Activated naive CD8-positive, alpha-beta T cell treated with anti-CD3 and anti-CD28 coated beads, Interleukin-2, amount 10 ng/mL, durations not matched to agents 7 days and 5 days (primary cell): ENCODE measurements around the gene TEAD2. TPM values are rescaled to one million over a fixed set of nuclear protein-coding genes. Genes with fewer than 3 reads are reported as not detected.

Experiments
- ATAC-seq: fragments of 150-1000 bp; cut with Tn5 transposase; one replicate; pipeline ENCODE4 v1.10.0; 2021; ENCODE audit warnings: low read depth, moderate library complexity
- POLR2A ChIA-PET: fragments of 350-600 bp; sonication (Branson Sonifier 250); formaldehyde crosslinking; loops from one replicate; lab custom pipeline; 2021; ENCODE audit warnings: antibody characterized with exemption; lab: Charles Lee
- DNase-seq: peaks from one replicate; pipeline ENCODE4 v3.0.0; 2021
- H3K27ac Mint-ChIP-seq: one replicate; pipeline ENCODE4 v1.8.0; 2022; ENCODE audit warnings: mild to moderate bottlenecking, mixed read lengths
- H3K27me3 Mint-ChIP-seq: one replicate; pipeline ENCODE4 v1.8.0; 2022; ENCODE audit warnings: mild to moderate bottlenecking, moderate library complexity, mixed read lengths
- H3K36me3 Mint-ChIP-seq: one replicate; pipeline ENCODE4 v1.8.0; 2021; ENCODE audit warnings: mild to moderate bottlenecking, mixed read lengths
- H3K4me1 Mint-ChIP-seq: one replicate; pipeline ENCODE4 v1.8.0; 2021; ENCODE audit warnings: mixed read lengths
- H3K4me3 Mint-ChIP-seq: one replicate; pipeline ENCODE4 v1.8.0; 2022; ENCODE audit warnings: mild to moderate bottlenecking, moderate library complexity, mixed read lengths
- H3K9me3 Mint-ChIP-seq: one replicate; pipeline ENCODE4 v1.8.0; 2021; ENCODE audit warnings: mixed read lengths
- microRNA-seq: library from miRNA; unstranded; fragments of <30 nt; microRNA quantifications from one replicate; pipeline ENCODE4 v1.2.0, GENCODE V29; 2022
- total RNA-seq, 2 experiments: library from RNA; stranded (reverse); gene quantifications; one replicate each; pipeline ENCODE4 v1.2.3, GENCODE V29; 2021

Gene TEAD2
- total RNA-seq, 2 experiments from 2014 or later: not detected

GRCh38 chr19:49295208-49295880 is 66.9 kb downstream of the TEAD2 start:
- Mint-ChIP-seq H3K36me3 (no peaks in the 10 kb centered on the region), H3K27me3 (peaks cover 2% of the 10 kb centered on the region), H3K4me1 (no peaks in the 10 kb centered on the region), H3K4me3 (no peak overlapping the region), H3K9me3 (no peaks in the 10 kb centered on the region), H3K27ac (no peak overlapping the region)
- DNase-seq: no peak
- POLR2A ChIA-PET: interaction anchor here (0.7 kb wide), 1 partner anchor 178 kb away, joined by 3 read pairs; no protein-coding TSS in a partner anchor
- ATAC-seq: no peak

- DNase-seq (no peak), ATAC-seq (no peak)
- H3K27me3 Mint-ChIP-seq: no peaks in the 10 kb centered on the region
- H3K9me3 Mint-ChIP-seq: no peaks in the 10 kb centered on the region
- H3K4me3 Mint-ChIP-seq: no peak overlapping the region
- H3K4me1 Mint-ChIP-seq: no peaks in the 10 kb centered on the region
- no peaks in the 10 kb centered on the region for H3K36me3 Mint-ChIP-seq
- POLR2A ChIA-PET: no interaction called here
- no peak overlapping the region for H3K27ac Mint-ChIP-seq
Measured at GRCh38 chr19:49294401-49294800, 67.8 kb downstream of the TEAD2 start.

Small RNA genes lying within 50 kb of the gene (microRNA-seq; reads per million reads assigned to microRNA genes)
- not detected for gene MIR4324

Other genes starting within 250 kb of the TEAD2 start
- 10 to 100 TPM in 1 of 2 experiments, 1 to 10 TPM in 1; 8.9 to 10.1 TPM for gene LIN7B, start 248.0 kb downstream of the TEAD2 start, total RNA-seq
- 1 to 10 TPM; 1.3 to 1.7 TPM for gene C19orf73, start 243.3 kb downstream of the TEAD2 start, total RNA-seq
- gene PPFIA3, start 242.9 kb downstream of the TEAD2 start, total RNA-seq: 1 to 10 TPM; 3.6 to 4.6 TPM
- not detected for gene HRC, start 207.0 kb downstream of the TEAD2 start, total RNA-seq
- gene TRPM4, start 204.6 kb downstream of the TEAD2 start, total RNA-seq: under 1 TPM; 0.19 to 0.34 TPM
- gene SLC6A16, start 37.2 kb downstream of the TEAD2 start, total RNA-seq: 1 to 10 TPM; 3.7 to 5.1 TPM
- 100 to 1,000 TPM; 246 to 258 TPM for gene CD37, start 27.0 kb downstream of the TEAD2 start, total RNA-seq
- gene DKKL1, start 1.5 kb upstream of the TEAD2 start, total RNA-seq: not detected
- gene KASH5, start 25.8 kb upstream of the TEAD2 start, total RNA-seq: not detected
- not detected for gene PTH2, start 61.0 kb upstream of the TEAD2 start, total RNA-seq
- gene GFY, start 63.0 kb upstream of the TEAD2 start, total RNA-seq: not detected
- under 1 TPM; 0.14 to 0.25 TPM for gene SLC17A7, start 79.1 kb upstream of the TEAD2 start, total RNA-seq
- 100 to 1,000 TPM; 143 to 148 TPM for gene PIH1D1, start 89.4 kb upstream of the TEAD2 start, total RNA-seq
- gene ALDH16A1, start 90.8 kb upstream of the TEAD2 start, total RNA-seq: 10 to 100 TPM; 41.8 to 42.9 TPM
- 100 to 1,000 TPM; 250 to 282 TPM for gene FLT3LG, start 111.8 kb upstream of the TEAD2 start, total RNA-seq
- 1,000 to 10,000 TPM; 2,936 to 3,173 TPM for gene RPL13A, start 125.2 kb upstream of the TEAD2 start, total RNA-seq
- gene RPS11, start 134.0 kb upstream of the TEAD2 start, total RNA-seq: 1,000 to 10,000 TPM; 2,412 to 2,445 TPM
- 10 to 100 TPM; 19.8 to 24.4 TPM for gene FCGRT, start 150.2 kb upstream of the TEAD2 start, total RNA-seq
- gene RCN3, start 165.6 kb upstream of the TEAD2 start, total RNA-seq: 1 to 10 TPM; 1.6 to 2.4 TPM
- 100 to 1,000 TPM; 122 to 125 TPM for gene NOSIP, start 218.1 kb upstream of the TEAD2 start, total RNA-seq
- 1 to 10 TPM; 1.5 to 2.3 TPM for gene PRRG2, start 218.9 kb upstream of the TEAD2 start, total RNA-seq
- gene PRR12, start 228.8 kb upstream of the TEAD2 start, total RNA-seq: 10 to 100 TPM; 49.7 TPM